ENCODE results near the gene GPR176.

DNA sequence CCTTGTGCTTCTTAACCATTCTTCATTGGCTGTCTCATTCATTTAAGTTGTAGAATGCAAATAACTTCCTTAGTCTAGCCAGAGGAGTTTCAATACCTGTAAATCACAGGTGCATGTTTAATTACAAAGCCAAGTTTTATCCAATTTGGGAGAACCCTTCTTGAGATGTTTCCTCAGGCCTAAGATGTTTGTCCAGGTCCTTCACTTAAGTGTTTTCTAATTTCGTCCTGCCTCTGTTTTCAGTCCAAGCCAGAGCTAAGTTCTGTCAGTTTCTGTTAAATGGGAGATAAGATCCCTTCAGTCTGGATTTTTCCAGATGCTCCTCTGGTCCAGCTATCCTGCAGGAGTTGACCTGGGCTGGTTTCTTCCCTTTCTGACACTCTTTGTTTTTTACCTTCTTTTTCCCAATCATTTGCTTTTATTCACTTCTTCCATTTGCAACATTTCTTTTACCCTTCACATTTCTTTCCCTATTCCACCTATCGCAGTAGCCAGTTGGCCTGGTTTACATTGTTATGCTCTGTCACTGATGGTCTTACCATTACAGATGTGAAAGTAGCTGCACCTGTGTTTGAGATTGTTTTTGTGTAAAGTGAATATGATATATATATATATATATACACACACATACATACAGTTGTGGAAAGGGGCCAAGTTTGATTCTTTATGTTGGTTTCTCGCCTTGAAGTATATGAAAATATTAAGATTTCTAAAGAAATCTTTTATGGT lies 48.4 kb upstream of the GPR176 start:
- TF ChIP-seq, protein P1, sequence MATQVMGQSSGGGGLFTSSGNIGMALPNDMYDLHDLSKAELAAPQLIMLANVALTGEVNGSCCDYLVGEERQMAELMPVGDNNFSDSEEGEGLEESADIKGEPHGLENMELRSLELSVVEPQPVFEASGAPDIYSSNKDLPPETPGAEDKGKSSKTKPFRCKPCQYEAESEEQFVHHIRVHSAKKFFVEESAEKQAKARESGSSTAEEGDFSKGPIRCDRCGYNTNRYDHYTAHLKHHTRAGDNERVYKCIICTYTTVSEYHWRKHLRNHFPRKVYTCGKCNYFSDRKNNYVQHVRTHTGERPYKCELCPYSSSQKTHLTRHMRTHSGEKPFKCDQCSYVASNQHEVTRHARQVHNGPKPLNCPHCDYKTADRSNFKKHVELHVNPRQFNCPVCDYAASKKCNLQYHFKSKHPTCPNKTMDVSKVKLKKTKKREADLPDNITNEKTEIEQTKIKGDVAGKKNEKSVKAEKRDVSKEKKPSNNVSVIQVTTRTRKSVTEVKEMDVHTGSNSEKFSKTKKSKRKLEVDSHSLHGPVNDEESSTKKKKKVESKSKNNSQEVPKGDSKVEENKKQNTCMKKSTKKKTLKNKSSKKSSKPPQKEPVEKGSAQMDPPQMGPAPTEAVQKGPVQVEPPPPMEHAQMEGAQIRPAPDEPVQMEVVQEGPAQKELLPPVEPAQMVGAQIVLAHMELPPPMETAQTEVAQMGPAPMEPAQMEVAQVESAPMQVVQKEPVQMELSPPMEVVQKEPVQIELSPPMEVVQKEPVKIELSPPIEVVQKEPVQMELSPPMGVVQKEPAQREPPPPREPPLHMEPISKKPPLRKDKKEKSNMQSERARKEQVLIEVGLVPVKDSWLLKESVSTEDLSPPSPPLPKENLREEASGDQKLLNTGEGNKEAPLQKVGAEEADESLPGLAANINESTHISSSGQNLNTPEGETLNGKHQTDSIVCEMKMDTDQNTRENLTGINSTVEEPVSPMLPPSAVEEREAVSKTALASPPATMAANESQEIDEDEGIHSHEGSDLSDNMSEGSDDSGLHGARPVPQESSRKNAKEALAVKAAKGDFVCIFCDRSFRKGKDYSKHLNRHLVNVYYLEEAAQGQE (IDR thresholded peaks at IDR 0.05; ENCODE audit: insufficient replicate concordance, low read depth) = no peak
- no peak for TF ChIP-seq CTCF (IDR thresholded peaks at IDR 0.05; ENCODE audit: insufficient read depth, low read length)
- no peak for TF ChIP-seq POLR2AphosphoS5 (IDR thresholded peaks at IDR 0.05; ENCODE audit: low read depth)
